Middle frontal gyrus (tissue), 1 donor: ENCODE measurements around the gene TNIK.

ENCODE experiments used
- DNase-seq: peaks from one replicate; pipeline ENCODE4 v3.0.0-alpha.2; 2015; ENCODE audit warnings: low spot score; ENCODE audit errors: extremely low spot score

The TNIK gene

GRCh38 chr3:171459942-171460724 lies at the start of gene TNIK:
Gene TNIK, minus strand, starts transcription at chr3:171460405. Its CDS starts 342 bp downstream, at chr3:171460063.
- peak; percentile 82 for DNase-seq

DNA sequence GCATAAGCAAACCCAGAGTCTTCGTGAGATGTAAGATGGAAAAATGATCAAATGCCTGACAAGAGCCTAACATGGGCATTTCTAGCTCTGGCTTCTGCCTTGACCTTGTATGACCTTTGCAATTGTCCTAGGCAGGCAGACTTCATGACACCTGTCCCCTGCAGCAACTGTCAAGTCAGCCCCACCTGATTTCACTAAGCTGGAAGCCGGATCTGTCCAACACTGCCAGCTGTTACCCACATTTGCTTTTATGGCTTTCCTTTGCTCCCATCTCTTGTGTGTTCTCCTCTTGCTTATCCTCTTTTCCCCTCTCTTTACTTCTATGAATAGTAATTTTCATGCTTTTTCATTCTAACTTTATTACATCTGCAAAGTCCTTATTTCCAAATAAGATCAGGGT lies 48.5 kb upstream of the TNIK start:
- no peak for DNase-seq

DNA sequence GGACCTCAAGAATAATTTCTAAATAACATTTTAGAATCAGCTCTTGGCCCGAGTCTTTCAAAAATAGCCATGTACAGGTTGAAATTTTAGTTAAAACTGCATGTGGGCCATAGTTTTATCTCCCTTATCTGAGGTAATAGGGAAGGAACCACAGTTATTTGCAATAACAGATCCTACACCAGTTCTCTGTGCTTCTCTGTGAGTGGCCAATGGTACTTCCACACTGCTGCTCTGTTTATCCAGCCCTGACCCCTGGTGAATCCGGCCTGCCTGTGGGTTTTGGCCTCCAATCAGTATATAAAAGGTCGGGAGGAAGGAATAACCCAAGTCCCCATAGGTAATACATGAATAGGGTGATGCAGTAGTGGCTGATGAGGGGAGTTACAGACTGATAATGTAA lies 48.0 kb upstream of the TNIK start:
- no peak for DNase-seq

DNA sequence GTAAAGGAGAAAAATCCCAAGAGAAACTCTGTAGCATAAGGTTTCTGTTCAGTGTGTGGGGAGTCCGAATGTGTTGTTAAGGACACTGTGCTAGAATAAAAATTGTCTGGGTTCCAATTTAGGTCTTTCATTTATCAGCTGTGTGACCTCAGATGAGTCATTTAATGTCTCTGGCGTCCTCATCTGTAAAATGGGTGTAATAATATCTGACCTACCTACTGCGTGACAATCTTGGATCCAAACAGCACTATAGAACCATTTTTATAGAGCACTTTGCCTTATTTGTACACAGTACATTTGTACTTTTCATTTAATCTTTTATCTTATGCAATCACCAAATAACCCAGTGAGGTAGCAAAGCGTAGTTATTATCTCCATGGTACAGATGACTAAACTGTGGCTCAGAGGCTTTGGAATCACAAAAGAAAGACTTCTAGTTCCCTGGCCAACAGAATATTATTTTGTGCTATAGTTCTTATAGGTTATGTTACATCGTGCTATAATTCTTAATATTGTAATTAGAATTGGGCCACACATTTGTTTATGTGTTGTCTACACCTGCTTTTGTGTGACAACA lies 46.6 kb upstream of the TNIK start:
- DNase-seq: no peak

- no peak for DNase-seq
Observed at GRCh38 chr3:171505822-171506333, 45.7 kb upstream of the TNIK start.

DNA sequence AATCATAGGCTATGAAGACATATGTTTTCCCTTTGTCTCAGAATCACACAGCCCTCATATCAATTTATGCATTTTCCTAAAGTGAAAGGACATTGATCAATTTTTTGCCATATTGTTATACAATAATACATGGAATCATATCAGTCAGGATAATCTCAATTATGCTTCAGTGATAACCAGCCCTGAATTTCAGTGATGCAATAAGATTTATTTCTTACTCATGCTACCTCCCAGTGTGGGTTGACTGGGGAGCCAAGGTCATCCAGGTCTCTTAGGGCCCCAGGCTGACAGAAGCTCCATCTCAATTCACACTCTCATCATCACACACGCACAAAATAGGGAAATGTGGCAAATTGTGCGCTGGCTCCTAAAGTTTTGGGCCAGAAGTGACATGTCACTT lies 44.2 kb upstream of the TNIK start:
- DNase-seq: no peak

DNA sequence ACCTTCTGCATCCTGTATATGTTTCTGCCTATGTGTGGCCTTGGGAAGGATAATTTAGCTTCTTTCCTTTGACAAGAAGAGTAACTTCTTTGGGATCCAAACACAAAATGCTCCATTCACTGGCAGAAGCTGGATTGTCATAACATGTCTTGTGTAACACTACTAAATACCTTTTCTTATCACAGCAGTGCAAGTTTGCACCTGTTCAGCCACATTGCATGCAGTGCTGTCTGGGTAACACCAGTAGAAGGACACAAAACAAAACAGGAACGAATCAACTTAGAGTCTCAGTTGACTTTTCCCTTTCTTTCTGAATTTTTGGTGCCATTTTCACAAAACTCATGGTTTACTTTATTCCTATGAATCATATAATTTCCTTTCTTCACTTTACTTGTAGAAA lies 43.6 kb upstream of the TNIK start:
- no peak for DNase-seq

DNA sequence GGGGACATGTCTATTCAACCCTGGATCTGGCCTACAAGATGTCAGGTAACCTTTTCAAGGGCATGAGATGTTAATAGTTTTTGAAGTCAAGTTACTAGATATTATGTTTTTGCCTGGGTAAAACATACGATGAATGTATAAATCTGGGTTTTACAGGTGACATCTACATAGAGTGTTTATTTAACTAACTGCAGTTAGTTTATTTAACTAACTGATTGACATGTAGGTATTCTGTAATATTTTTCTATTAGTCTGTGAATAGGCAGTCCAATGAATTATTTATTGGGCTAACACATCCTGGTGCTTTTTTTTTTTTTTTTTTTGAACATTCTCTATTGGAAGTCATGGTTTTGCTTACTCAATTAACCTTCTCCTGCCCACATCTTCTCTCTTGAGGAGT lies 38.7 kb upstream of the TNIK start:
- no peak for DNase-seq

GRCh38 chr3:171497468-171497867 lies 37.3 kb upstream of the TNIK start:
- no peak for DNase-seq

DNA sequence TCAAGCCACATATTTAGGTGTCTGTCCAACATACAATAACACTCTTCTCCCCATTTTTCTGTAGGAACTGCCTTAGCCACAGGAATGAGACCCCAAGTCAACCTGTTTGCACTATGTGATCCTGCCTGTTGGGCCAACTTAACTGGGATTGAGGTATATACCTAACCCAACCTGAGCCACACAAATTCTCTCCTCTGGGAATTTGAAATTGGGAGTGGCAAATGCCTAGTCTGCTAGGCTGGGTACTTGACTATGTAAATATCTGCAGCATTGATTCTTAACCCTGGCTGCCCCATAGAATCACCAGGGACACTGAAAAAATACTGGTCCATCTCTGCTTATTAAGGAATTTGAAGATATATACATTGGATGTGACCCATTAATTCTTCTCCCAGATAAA lies 35.2 kb upstream of the TNIK start:
- DNase-seq: no peak

GRCh38 chr3:171494457-171495109 lies 34.4 kb upstream of the TNIK start:
- no peak for DNase-seq

GRCh38 chr3:171491361-171491760 lies 31.2 kb upstream of the TNIK start:
- no peak for DNase-seq

DNA sequence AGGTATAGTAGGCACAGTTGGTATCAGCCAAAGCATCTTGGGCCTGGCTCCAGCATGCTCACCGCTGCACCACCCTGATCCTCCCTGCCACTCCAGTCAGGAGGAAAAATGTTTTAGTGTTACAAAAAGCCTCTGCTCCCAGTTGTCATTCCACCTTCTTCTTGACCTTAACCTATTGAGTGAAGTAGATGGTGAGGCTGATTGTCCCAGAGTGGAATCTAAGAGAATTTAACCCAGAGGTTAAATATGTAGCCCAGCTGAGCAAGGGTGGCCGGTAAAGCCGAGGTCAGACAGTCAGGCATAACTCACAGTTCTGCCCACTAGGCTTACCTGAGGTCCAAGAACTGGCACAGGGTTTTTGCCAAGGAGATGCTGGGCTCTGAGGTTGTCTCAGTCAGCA lies 30.7 kb upstream of the TNIK start:
- no peak for DNase-seq

GRCh38 chr3:171489348-171489747 lies 29.1 kb upstream of the TNIK start:
- DNase-seq: no peak

DNA sequence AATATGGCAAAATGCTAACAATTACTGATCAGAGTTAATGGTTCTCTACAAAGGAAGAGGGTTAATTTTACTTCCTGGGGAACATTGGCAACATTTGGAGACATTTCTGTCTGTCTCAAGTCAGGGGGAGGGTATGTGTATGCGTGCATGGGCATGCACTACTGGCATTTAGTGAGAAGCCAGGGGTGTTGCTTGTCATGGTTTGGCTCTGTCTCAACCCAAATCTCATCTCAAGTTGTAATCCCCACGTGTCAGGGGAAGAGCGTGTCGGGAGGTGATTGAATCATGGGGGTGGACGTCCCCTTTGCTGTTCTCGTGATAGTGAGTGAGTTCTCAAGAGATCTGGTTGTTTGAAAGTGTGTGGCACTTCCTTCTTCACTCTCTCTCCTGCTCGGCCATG lies 28.3 kb upstream of the TNIK start:
- DNase-seq: no peak

DNA sequence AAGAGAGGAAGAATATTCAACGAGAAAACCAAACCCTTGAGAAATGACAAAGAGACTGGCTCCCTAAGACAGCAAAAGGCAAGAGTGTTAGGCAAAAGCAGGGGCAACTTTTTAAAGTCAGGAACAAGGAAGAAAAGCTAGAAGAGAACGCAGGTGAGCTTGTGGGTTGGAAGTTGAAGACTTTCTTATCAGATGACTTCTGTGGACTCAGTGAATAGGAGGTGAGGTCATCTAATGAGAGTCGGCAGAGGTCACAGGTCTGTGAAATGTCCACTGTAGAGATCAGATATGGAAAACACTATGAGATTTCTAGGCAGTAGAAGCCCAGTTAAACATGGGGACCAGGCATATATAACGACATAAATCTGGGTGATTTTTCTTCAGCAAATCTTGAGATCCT lies 27.2 kb upstream of the TNIK start:
- DNase-seq: no peak

DNA sequence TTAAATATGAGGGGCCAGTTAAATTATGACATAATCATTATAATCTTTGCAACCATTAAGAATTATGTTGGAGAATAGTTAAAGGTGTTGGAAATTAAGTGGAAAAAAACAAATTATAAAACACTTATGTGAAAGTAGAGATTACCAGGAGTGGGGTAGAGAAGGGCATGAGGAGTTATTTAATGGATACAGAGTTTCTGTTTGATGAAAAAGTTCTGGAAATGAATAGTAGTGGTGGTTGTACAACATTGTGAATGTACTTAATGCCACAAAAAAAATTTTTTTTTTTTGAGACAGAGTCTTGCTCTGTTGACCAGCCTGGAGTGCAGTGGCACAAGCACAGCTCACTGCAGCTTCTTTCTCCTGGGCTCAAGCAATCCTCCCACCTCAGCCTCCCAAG lies 25.1 kb upstream of the TNIK start:
- DNase-seq: no peak

GRCh38 chr3:171481011-171481410 lies 20.8 kb upstream of the TNIK start:
- DNase-seq: no peak

- no peak for DNase-seq
Observed at GRCh38 chr3:171480526-171480925, 20.3 kb upstream of the TNIK start.

GRCh38 chr3:171476532-171477102 lies 16.4 kb upstream of the TNIK start:
- no peak for DNase-seq

GRCh38 chr3:171472552-171472951 lies 12.3 kb upstream of the TNIK start:
- no peak for DNase-seq

GRCh38 chr3:171470714-171471227 lies 10.6 kb upstream of the TNIK start:
- no peak for DNase-seq
